Caco-2 (cell line): ENCODE measurements around the gene DLGAP5. TPM values are rescaled to one million over a fixed set of nuclear protein-coding genes. Genes with fewer than 3 reads are reported as not detected.

ENCODE experiments used
- BruUV-seq: library from RNA; stranded (reverse); fragments of 400-500 nt; replicated peaks from 2 replicates; lab custom pipeline; 2021; lab: Mats Ljungman, UMichigan
- CTCF ChIA-PET: fragments of 300-600 bp; sonication (Branson Sonifier 250); formaldehyde crosslinking; loops from one replicate; lab custom pipeline; 2022; ENCODE audit warnings: antibody characterized with exemption; lab: Charles Lee
- POLR2A ChIA-PET: fragments of 300-600 bp; sonication (Branson Sonifier 250); formaldehyde crosslinking; loops from one replicate; lab custom pipeline; 2022; ENCODE audit warnings: antibody characterized with exemption; lab: Charles Lee
- DNase-seq, 2 experiments: peaks; one replicate each; pipeline versions ENCODE4 v3.0.0 to v3.0.0-alpha.2; 2020 to 2022
- H3K27me3 ChIP-seq: replicated peaks from 2 replicates; pipeline ENCODE4 v1.6.0; 2011; ENCODE audit warnings: low read length; ENCODE audit not compliant: control insufficient read depth, insufficient read depth
- H3K36me3 ChIP-seq: 2 replicates; pipeline ENCODE4 v1.5.1; 2011; ENCODE audit warnings: low read length; ENCODE audit not compliant: control insufficient read depth, insufficient read depth
- H3K4me1 ChIP-seq: fragments of 250-450 bp; sonication (Bioruptor Pico); 2 replicates; pipeline ENCODE4 v1.5.1; 2020; ENCODE audit warnings: mild to moderate bottlenecking
- H3K4me3 ChIP-seq: 2 replicates; pipeline ENCODE4 v1.5.1; 2011; ENCODE audit warnings: low read depth, mild to moderate bottlenecking, control low read depth, low read length
- H3K9me3 ChIP-seq: fragments of 250-450 bp; sonication (Bioruptor Pico); 2 replicates; pipeline ENCODE4 v1.5.1; 2020; ENCODE audit warnings: mild to moderate bottlenecking, moderate library complexity
- H3K27ac Mint-ChIP-seq: one replicate; pipeline ENCODE4 v1.8.0; 2022; ENCODE audit warnings: mixed read lengths; ENCODE audit not compliant: unreplicated experiment
- H3K27me3 Mint-ChIP-seq: one replicate; pipeline ENCODE4 v1.8.0; 2022; ENCODE audit warnings: mixed read lengths; ENCODE audit not compliant: insufficient read depth, unreplicated experiment
- H3K36me3 Mint-ChIP-seq: one replicate; pipeline ENCODE4 v1.8.0; 2022; ENCODE audit warnings: mild to moderate bottlenecking, mixed read lengths; ENCODE audit not compliant: insufficient read depth, unreplicated experiment
- H3K4me1 Mint-ChIP-seq: one replicate; pipeline ENCODE4 v1.8.0; 2022; ENCODE audit warnings: low read depth, mixed read lengths; ENCODE audit not compliant: unreplicated experiment
- H3K4me3 Mint-ChIP-seq: one replicate; pipeline ENCODE4 v1.8.0; 2022; ENCODE audit warnings: mild to moderate bottlenecking, moderate library complexity, mixed read lengths; ENCODE audit not compliant: unreplicated experiment
- H3K9me3 Mint-ChIP-seq: one replicate; pipeline ENCODE4 v1.8.0; 2022; ENCODE audit warnings: mixed read lengths; ENCODE audit not compliant: unreplicated experiment
- CTCF ChIP-seq, 2 experiments: fragments of 200-600 bp in 1 of 2; IDR thresholded peaks; 1 replicate in 1 of 2; 2 replicates in 1 of 2; pipeline versions ENCODE4 v1.5.1 to v1.8.0; 2011 to 2022; ENCODE audit warnings: antibody characterized with exemption in 1 of 2, control low read depth in 1 of 2, inconsistent platforms in 1 of 2, low read depth in 1 of 2, low read length in 1 of 2, mild to moderate bottlenecking in 1 of 2, moderate library complexity in 1 of 2; ENCODE audit not compliant: insufficient read depth in 1 of 2, severe bottlenecking in 1 of 2, unreplicated experiment in 1 of 2
- intact Hi-C: fragments of 100-400 bp; cut with micrococcal nuclease; formaldehyde crosslinking; loops from one replicate; pipeline ENCODE4 v1.10.0; 2022; ENCODE audit not compliant: unreplicated experiment
- total RNA-seq: library from RNA; stranded (reverse); gene quantifications from 2 replicates; pipeline ENCODE4 v1.2.3, GENCODE V29; 2022

DLGAP5 gene
- total RNA-seq, 1 experiment from 2014 or later = 54.1 TPM

- Histone ChIP-seq H3K4me1 (0 out of 2 replicates have a peak, but pooled peaks cover 5% of the 10 kb centered on the region), H3K36me3 (no peaks in the 10 kb centered on the region), H3K9me3 (no peaks in the 10 kb centered on the region), H3K27me3 (no peaks in the 10 kb centered on the region), H3K4me3 (no peak overlapping the region)
- ChIA-PET POLR2A (interaction anchor here (0.6 kb wide), 1 partner anchor 364 kb away, joined by 3 read pairs; no protein-coding TSS in a partner anchor), CTCF (no interaction called here)
- no peak overlapping the region for H3K4me3 Mint-ChIP-seq
- no TSS peak for BruUV-seq
- no peaks in the 10 kb centered on the region for H3K27me3 Mint-ChIP-seq
- TF ChIP-seq CTCF (IDR thresholded peaks at IDR 0.05; ENCODE audit: insufficient read depth in 1 of 2, low read depth in 1 of 2, low read length in 1 of 2, severe bottlenecking in 1 of 2, unreplicated experiment in 1 of 2) = no peak
- no peak for DNase-seq
- no peaks in the 10 kb centered on the region for H3K9me3 Mint-ChIP-seq
- H3K36me3 Mint-ChIP-seq = no peaks in the 10 kb centered on the region
- H3K4me1 Mint-ChIP-seq = no peaks in the 10 kb centered on the region
- H3K27ac Mint-ChIP-seq = no peak overlapping the region
- intact Hi-C loops = no loop called here
These were observed 14.8 kb upstream of the DLGAP5 start for GRCh38 chr14:55206175-55206693.

GRCh38 chr14:55201219-55202101, 10.1 kb upstream of the DLGAP5 start:
- H3K9me3 ChIP-seq = no peaks in the 10 kb centered on the region
- no peaks in the 10 kb centered on the region for H3K27me3 ChIP-seq
- no peak overlapping the region for H3K4me3 Mint-ChIP-seq
- H3K36me3 ChIP-seq = no peaks in the 10 kb centered on the region
- POLR2A ChIA-PET = interaction anchor here (0.7 kb wide), 1 partner anchor 105 kb away, joined by 9 read pairs; no protein-coding TSS in a partner anchor
- no peak for TF ChIP-seq CTCF (IDR thresholded peaks at IDR 0.05; ENCODE audit: insufficient read depth in 1 of 2, low read depth in 1 of 2, low read length in 1 of 2, severe bottlenecking in 1 of 2, unreplicated experiment in 1 of 2)
- 0 out of 2 replicates have a peak, but pooled peaks cover 5% of the 10 kb centered on the region for H3K4me1 ChIP-seq
- H3K4me1 Mint-ChIP-seq = no peaks in the 10 kb centered on the region
- no peak overlapping the region for H3K4me3 ChIP-seq
- no peak for DNase-seq
- no TSS peak for BruUV-seq
- intact Hi-C loops = no loop called here
- H3K36me3 Mint-ChIP-seq = no peaks in the 10 kb centered on the region
- H3K9me3 Mint-ChIP-seq = no peaks in the 10 kb centered on the region
- CTCF ChIA-PET = interaction anchor here (0.7 kb wide), 1 partner anchor 24 kb away, joined by 4 read pairs; no protein-coding TSS in a partner anchor
- no peak overlapping the region for H3K27ac Mint-ChIP-seq
- peaks cover 4% of the 10 kb centered on the region for H3K27me3 Mint-ChIP-seq

GRCh38 chr14:55200651-55201050, 9.3 kb upstream of the DLGAP5 start:
- H3K4me1 ChIP-seq = 0 out of 2 replicates have a peak, but pooled peaks cover 5% of the 10 kb centered on the region
- TF ChIP-seq CTCF (IDR thresholded peaks at IDR 0.05; ENCODE audit: insufficient read depth in 1 of 2, low read depth in 1 of 2, low read length in 1 of 2, severe bottlenecking in 1 of 2, unreplicated experiment in 1 of 2) = no peak
- H3K36me3 ChIP-seq = no peaks in the 10 kb centered on the region
- H3K27me3 ChIP-seq = no peaks in the 10 kb centered on the region
- H3K27ac Mint-ChIP-seq = no peak overlapping the region
- ChIA-PET POLR2A (no interaction called here), CTCF (no interaction called here)
- H3K27me3 Mint-ChIP-seq = peaks cover 4% of the 10 kb centered on the region
- H3K9me3 ChIP-seq = no peaks in the 10 kb centered on the region
- H3K9me3 Mint-ChIP-seq = no peaks in the 10 kb centered on the region
- intact Hi-C loops = no loop called here
- no peak for DNase-seq
- H3K4me1 Mint-ChIP-seq = no peaks in the 10 kb centered on the region
- no peaks in the 10 kb centered on the region for H3K36me3 Mint-ChIP-seq
- no peak overlapping the region for H3K4me3 ChIP-seq
- no TSS peak for BruUV-seq
- no peak overlapping the region for H3K4me3 Mint-ChIP-seq
